ENCODE results near the gene PLA2G2F.
"Not testable (repeated sequence)": the region's sequence is repeated elsewhere in the genome, so short reads cannot be mapped to it uniquely, and the experiment has no call there.

Gene PLA2G2F

DNA sequence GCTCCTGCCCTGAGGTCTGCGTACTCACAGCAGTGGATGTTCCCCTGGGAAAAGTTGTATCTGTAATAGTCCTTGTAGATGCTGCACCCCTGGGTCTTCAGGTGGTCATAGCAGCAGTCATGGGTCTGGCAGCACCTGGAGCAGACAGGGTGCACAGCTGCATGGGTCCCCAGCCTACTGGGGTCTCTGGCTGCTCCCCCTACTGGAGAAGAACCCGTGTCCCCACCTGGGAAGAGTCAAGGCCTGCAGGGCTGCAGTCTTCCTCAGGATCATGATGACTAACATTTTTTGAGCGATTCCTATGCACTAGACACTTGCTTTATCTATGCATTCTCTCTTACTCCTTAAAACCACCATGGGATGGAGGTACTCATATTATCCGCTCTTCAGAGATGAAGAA is 23.6 kb upstream of the PLA2G2F start:
- DNase-seq = no peak

DNA sequence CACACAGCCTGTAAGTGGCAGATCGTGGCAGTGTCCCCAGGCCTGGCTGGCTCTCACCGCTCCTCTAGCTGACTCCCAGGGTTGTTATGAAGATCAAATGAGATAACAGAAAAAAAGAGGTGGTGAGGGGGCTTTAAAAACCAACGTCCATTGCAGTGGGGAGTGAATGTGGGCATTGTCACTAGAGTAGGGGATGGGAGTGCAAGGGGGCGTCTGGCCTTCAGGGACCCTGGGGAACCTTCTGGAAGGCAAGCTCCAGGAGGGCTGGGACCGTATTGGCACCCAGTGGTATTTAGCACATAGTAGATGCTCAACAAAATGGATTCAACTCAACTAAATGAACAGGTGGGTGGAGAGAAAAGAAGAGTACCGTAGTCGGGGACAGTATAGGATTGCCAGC is 23.2 kb upstream of the PLA2G2F start:
- DNase-seq = no peak

DNA sequence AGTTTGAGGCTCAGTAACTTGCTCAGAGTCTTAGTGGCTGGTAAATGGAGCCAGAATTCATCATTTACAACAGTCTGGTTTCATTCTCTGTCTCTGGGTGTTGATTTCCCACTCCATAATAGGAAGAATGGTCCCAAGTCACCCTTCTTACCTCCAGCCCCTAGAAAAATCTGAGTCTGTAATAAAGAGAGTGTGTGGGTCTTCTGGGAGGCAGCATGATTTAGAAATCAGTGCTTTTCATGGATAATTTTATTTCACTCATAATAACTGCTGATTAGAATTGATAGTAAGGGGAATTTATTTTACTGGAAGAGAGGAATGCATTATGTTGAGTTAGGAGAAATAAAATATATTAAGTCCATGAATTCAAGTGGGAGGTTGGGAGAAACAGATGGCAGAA is 21.9 kb upstream of the PLA2G2F start:
- DNase-seq = no peak

DNA sequence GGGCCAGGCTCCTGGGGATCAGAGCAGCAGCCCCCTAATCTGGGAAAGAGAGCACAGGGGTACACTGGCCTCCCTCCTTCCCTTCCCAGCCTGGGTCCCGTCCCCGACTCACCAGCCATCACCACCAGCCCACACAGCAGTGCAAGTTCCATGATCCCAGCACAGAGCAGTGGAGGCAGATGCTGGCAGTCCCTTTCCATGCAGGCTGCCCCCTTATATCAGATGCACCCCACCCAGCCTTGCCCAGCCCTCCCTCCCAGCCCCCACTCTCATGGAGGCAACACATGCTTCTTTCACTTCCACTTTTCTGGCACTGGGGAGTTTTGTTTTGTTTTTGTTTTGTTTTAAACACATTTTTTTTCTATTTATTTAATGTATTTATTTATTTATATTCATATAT is 19.8 kb upstream of the PLA2G2F start, which contains the start of gene PLA2G2D:
TSS of gene PLA2G2D (minus strand) at position 190 of the 400 bp plus-strand sequence. CDS start at position 152, 38 bp downstream.
- no peak for DNase-seq

DNA sequence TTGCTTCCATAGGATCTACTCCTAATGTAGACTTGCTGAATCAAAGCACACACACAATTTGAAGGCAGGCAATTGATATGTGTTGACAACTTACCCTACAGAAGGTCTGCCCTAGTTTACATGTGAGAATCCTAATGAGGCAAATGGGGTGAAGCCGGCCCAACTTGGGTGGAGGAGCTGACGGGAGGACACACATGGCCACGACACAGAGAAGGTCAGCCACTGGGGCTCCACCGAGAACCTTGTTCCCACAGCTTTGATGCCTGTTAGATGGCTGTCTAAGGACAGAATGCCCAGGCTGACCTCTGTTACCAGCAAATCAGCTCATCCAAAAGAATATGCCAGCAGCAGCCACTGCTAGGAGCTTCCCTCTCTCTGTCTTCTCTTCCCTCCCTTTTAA is 18.3 kb upstream of the PLA2G2F start:
- DNase-seq = no peak

DNA sequence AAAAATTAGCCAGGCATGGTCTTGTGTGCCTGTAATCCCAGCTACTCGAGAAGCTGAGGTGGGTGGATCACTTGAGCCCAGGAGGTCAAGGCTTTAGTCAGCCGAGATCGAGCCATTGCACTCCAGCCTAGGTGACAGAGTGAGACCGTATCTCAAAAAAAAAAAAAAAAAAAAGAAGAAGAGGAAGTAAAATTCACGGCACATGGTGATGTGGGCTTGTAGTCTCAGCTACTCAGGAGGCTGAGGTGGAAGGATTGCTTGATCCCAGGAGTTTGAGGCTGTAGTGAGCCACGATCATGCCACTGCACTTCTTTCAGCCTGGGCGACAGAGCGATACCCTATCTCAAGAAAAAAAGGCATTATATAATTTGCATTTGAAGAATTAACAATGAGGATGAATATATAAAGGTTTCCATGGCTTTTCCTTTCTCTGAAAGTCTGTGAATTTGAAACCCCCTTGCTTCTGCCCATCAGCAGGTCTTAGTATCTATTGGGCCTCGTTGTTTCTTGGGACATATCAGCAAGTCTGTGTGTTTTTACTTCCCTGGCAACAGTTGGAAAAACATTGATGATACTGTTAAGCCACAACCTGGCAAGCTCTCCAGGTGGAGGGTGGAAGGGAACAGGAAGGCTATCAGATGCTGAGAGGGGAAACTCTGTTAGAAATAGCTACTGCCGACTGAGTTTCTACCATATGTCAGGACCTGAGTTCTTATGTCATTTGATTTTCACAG is 15.2 kb upstream of the PLA2G2F start:
- DNase-seq = no peak

DNA sequence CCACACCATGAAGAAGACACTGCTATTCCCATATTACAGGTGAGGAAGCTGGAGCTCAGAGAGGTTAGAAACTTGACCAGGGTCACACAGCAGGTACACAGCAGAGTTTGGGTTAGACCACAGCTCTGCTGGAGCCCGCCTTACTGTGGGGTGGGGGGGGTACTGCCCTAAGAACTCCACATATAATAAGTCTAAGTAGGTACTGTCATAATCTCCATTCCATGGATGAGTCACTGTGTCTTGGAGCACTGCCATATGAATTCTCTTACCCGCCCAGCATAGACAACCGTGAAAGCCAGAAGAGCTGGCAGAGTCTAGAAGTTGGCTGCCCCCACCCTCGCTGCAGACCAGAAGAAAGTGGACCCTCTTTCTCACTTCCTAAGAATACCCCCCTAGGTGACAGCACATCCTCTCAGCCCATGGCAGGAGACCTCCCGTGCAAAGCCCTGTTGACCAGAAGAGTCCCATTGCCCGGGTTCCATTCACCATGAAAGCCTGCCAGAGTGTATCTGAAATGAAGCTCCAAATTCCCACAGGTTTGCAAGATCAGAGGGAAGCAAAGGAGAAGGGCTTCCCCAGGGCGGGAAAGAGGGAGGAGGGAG is 14.6 kb upstream of the PLA2G2F start:
- no peak for DNase-seq

DNA sequence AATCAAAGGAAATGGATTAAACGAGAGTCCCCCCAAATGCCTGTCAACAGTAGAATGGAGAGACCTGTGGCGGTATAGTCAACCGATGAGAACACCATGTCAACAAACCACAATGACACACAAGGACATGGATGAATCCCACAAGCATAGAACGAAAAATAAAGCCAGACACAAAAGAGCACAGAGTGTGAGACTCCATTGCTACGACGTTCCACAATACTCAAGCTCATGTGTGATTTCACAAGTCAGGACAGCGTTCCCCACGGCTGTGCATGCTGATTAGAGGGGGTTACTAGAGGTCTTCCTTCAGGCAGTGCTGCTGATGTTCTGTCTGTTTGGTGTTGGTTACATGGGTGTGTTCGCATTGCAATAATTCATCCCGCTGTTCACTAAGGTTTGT is 14.0 kb upstream of the PLA2G2F start:
- DNase-seq = no peak

DNA sequence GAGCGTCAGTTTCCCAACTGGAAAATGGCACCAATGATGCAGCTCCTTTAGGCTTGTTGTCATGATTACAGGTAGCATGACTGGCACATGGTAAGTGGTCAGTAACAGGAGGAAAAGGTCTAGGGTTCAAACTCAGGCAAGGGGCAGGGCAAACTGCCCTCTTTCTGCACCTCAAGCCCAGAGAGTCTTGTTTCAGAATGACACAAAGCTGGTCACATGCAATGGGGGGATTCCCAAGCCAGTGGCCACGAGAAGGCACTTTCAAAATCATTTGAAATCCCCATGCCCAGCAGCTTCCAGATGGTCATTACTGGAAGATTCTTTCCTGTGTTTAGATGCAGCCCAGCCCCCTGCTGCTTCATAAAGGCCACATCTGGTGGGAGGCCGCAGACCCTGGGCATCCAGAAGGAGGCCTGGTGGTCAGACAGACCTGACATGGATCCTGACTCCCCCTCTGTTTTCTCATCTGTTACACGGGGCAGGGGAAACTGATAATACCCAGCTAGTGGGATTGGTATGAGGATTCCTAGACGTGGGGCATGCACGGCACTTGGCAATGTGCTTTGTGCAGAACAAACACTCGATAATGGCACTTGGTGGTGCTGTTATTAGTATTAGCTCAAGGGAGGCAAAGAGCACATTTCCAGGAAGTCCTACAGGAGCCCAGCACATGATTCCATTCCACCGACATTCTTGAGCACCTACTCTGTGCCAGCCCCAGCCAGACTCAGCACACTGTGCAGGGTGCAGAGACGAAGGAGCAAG is 12.9 kb upstream of the PLA2G2F start:
- no peak for DNase-seq

DNA sequence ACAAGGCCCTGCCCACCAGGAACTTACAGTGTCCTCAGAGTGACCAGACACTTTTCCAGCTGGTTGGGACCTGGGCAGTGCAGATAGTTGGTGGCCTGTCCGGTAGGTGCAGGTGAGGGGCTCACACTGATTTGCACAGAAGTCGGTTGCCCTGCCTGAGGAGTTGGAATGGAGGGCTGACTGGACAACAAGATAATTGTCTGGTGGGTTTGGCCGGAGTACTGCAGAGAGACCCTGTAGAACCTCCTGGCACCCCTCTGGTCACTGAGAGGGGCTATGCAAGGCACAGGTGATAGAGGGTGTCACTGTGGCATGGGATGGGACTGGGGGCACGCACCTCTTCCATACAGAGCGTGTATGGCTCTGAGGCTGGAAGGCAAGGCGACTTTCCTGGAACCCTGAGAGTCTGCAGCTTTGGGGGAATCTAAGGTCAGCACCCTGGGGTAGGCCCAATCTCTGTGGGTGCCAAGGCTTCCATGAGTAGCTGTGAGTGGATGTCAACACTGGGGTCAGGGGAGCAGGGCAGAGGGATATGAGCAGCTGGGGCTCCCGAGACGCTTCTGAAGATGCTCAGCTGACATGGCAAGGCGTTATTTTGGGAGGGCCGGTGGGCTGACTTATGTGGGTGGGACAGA is 12.2 kb upstream of the PLA2G2F start:
- no peak for DNase-seq

DNA sequence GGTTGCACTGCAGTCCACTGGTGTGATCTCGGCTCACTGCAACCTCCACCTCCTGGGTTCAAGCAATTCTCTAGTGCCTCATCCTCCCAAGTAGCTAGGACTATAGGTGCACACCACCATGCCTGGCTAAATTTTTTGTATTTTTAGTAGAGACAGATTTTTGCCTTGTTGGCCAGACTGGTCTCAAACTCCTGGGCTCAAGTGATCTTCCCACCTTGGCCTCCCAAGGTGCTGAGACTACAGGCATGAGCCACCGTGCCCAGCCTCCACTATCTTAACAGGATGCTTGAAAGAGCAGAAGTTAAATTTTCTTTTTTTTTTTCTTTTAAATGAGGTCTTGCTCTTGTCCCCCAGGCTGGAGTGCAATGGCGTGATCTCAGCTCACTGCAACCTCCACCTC is 8.6 kb upstream of the PLA2G2F start:
- not testable (repeated sequence) for DNase-seq

DNA sequence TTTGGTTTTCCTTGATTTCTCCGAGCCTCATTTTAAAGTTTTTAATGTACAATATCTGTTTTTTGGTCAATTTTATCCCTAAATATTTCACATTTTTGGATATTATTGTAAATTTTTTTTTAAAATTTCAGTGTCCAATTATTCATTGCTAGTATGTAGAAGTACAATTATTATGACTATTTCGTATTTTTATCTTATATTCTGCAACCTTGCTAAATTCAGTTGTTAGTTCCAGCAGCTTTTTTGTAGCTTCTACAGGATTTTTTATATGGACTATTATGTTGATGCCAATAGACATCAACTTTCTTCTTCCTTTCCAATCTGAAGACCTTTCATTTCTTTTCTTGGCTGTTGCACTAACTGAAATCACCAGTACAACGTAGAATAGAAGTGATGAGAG is 4.1 kb upstream of the PLA2G2F start:
- no peak for DNase-seq

DNA sequence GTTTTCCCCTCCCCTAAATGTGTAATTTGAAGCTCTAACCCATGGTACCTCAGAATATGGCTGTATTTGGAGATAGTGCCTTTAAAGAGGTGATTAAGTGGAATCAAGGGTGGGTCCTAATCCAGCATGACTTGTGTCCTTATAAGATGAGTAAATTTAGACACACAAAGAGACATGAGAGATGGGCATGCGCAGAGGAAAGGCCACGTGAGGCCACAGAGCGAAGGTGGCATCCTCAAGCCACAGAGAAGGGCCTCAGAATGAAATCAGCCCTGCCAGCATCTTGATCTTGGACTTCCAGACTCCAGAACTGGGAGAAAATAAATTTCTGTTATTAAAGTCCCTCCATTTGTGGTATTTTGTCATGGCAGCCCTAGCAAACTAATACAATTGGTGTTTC is 2.9 kb upstream of the PLA2G2F start:
- no peak for DNase-seq

DNA sequence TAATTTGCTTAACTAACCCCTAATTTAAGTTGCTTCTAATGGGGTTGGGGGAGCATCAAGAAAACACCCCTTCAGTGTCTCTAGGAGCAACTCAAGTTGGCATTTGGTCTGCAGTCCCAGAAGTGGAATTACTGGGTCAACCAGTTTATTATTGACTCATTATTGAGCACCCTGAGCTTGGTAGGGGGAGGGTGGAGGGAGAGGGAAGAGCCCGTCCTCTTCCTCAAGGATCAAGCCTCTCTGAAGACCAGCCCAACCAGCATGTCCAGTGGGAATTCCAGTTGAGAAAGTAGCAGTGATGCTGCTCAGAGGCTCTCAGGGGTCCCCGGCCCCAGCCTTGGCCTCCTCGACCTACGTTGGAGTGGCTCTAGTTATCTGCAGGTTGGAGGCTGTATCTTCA is 2.1 kb upstream of the PLA2G2F start:
- DNase-seq = no peak

DNA sequence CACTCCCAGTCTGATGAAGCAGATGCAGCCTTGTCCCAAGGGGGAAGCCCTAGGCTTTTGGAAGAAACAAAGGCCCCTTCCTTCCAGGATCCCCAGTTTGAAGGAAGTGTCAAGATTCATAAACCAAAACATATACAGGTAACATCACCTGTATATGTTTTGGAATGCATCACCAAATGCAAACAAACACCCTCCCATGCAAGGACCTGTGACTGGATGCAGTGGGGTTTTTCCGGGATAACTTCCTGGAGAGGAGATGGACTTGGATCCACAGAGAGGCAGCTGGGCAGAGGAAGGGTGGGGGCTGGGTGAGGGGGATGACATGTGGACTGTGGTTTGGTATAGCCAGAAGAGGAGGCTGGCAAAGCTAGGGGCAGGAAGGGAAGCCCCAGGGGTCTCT is 1.5 kb upstream of the PLA2G2F start:
- no peak for DNase-seq

DNA sequence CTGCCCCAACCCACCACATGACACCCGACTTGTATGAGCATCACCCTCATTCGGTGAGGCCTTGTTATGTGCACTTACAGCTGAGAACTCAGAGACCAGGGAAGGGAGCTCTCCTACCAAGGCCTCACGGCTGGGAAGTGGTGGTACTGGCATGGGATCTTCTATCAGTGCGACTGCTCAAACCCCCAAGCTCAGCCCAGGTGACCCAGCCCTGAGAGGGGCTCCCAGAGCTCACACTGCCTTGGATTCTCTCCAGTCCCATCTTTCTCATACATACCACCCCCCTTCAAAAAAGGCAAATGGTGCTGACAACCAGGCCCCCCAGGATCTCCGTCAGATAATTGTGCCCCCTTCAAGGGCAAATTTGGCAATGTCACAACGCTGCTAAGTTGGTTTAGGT is 777 bp upstream of the PLA2G2F start:
- no peak for DNase-seq

DNA sequence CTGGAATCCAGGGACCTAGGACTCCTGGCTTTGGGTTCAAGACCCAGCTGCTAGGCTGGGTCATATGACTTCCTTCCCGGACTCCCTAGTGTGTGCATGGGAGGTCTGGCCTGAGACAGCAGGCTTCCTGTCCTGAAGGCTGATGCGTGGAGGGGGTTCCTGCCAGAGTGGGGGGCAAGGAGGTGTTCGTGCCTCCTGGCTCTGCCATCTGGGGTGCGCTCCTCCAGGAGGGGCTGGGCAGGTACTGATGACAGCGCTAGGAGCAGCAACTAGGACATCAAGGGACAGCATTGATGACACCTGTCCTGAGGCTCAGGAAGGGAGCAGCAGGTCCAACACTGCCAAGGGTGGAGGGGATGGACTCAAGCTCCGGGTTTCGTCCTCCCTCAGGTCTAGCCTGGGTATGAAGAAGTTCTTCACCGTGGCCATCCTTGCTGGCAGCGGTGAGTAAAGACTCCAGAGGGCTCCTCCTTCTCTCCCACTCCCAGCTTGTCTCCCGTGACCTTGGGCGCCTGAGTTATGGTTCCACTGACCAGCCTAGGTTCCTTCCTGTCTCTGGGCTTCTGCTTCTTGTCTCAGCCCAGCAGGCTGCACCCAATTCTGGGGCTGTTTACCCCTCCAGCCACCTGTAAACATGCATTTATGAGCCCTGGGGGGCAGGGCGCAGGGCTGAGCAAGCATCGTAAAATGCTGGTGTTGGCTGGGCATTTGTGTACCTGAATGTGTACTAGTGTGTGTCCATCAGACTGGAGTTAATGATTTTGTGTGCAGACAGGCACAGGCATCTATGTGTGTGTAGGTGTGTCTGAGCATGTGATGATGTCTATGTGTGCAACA is 871 bp downstream of the PLA2G2F start:
- DNase-seq = no peak

DNA sequence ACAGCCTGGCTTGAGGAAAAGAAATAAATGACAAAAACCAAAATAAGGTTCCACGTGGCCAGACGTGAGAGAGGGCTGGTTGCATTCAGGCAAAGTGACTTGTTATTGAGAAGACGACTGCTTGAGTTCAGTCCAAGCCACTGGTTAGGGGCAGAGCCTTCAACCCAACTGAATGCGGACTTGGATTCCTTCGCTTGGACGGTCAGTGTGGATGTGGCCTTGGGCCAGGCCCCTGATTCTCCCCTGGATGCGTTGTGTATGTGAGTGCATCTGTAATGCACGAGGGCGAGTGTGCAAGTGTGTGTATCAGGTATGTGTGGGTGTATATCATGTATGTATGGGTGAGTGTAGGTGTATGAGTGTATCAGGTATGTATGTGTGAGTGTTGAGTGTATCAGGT is 1.9 kb downstream of the PLA2G2F start:
- no peak for DNase-seq

DNA sequence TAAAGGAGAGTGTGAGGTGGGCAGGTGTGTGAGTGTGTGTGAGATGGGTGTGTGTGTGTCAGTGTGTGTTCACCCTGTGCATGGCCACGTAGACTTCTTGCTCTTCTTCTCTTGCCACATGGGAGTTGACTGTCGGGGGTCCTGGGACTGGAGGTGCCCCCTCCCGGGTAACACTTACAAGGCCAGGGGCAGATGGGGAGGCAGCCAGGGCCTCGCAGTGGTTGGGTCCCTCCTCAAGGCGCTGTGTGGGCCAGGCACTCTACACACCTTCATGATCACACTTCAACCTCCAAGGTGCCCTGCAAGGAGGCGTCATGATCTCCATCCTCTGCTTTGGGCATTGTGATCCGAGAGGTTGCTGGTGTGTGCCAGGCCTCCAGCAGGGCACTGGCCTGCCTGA is 2.3 kb downstream of the PLA2G2F start:
- no peak for DNase-seq

DNA sequence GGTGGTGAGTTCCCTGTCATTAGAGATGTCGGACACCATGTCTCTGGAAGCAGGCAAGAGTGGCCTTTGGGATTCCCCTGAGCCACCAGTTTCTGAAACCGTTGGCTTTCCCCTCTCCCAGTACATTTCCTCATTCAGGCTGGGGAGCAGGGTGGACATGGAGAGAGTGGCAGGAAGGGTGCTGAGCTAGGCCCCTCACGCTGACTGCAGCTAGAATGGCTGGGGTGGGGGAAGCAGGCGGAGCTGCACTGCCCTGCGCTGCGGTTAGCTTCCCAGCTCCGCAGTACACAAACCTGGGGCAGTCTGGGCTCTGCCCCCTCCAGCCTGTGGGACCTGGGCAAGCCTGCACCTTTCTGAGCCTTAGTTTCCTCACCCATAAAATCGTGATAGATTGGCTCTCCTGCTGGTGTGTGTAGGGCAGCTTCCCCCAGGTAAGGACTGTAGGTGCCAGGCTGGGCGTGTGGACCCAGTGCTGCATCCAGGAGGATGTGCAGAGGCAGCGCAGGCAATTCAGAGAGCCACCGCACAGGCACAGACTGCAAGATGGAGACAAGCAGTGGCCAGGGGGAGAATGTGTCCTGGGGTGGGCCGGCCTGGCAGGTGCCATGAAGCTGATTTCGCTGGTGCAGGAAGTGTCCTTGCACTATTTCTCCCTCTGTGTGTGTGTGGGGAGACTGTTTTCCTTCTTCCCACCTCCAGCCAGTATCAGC is 3.0 kb downstream of the PLA2G2F start:
- no peak for DNase-seq

DNA sequence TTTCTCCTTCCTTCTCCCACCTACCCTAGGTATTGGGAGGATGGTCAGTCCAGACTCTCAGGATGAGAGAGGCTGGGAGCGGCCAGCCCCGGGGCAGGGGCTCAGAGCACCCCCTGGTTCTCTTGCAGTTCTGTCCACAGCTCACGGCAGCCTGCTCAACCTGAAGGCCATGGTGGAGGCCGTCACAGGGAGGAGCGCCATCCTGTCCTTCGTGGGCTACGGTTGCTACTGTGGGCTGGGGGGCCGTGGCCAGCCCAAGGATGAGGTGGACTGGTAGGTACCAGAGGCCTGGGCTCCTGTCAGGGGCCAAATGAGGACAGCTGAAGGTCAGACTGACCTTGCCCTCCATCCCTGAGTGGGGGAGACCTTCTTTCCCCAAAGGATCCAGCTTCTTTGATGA is 4.2 kb downstream of the PLA2G2F start:
- DNase-seq = no peak

Measured in NCI-H1105 (cell line).